GM21526 (cell line): ENCODE data around the gene ANKRD36C.
"Not testable (repeated sequence)": the region's sequence is repeated elsewhere in the genome, so short reads cannot be mapped to it uniquely, and the experiment has no call there.

ENCODE experiments used
- ATAC-seq: cut with Tn5 transposase; IDR thresholded peaks from one replicate; pipeline ENCODE4 v1.9.1; 2021; ENCODE audit warnings: moderate library complexity; ENCODE audit not compliant: unreplicated experiment, low FRiP score

Gene ANKRD36C

DNA sequence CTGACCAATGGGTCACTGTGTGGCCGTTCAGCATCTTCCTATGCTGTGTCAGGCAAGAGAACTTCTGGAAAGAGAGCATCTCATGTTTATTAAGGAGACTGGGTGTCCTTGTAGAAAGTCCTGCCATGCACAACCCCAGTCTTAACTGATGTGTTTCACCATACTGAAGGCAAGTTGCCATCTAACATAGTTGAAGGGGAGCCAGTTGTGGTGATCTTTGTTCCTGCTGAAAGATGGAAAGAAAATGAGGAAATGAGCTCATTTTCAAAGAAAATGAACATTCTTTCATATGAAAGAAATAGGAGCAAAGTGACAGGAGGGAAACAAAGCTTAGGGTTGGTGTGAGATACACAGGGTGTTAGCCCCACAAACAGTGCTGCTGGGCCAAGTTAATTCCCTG lies 178.3 kb downstream of the ANKRD36C start:
- not testable (repeated sequence) for ATAC-seq

DNA sequence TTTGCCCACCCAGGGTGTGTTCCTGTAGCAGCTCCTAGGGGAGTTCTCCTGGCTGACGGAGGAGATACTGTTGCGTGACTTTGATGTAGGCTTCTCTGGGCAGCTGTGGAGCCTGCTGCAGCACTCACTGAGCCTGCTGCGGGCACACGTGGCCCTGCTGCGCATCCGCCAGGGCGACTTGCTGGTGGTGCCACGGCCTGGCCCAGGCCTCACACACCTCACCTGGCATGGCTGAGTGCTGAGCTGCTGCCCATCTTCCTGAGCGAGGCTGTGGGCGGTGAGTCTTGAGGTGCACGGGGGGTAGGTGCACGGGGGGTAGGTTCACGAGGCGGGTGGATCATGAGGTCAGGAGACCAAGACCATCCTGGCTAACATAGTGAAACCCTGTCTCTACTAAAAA lies 191.7 kb downstream of the ANKRD36C start:
- ATAC-seq: no peak

DNA sequence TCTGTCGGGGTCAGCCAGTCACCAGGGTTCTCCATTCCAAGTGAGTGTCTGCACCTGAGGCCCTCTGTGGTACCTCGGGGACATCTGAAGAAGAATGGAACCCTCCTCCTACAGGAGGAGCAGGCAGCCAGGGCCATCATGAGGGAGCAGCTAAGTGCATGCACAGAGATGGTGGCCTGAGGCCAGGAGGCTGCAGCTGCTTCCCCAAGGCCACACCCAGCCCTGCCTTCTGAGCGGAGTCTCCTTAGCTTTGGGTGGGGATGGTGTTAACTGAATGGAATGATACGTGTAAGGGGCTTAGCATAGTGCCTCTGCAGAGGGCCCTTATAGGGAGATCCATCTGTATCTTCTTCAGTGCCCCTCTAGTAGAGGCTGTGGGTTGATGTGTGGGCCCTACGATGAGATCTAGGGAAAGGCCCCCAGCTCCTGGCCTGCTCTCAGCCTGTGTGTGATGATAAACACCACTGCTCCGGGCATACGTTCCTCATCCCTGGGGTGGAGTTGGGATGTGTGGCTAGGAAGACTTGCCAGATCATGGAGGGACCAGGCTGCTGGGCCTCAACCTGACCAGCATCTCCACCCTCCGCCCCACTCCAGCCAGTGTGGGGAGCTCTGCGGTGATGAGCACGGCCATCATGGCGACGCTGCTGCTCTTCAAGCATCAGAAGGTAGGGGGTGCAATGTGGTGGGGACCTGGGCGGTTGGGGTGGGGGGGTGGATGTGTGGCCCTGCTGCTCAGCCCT lies 192.3 kb downstream of the ANKRD36C start:
- not testable (repeated sequence) for ATAC-seq

DNA sequence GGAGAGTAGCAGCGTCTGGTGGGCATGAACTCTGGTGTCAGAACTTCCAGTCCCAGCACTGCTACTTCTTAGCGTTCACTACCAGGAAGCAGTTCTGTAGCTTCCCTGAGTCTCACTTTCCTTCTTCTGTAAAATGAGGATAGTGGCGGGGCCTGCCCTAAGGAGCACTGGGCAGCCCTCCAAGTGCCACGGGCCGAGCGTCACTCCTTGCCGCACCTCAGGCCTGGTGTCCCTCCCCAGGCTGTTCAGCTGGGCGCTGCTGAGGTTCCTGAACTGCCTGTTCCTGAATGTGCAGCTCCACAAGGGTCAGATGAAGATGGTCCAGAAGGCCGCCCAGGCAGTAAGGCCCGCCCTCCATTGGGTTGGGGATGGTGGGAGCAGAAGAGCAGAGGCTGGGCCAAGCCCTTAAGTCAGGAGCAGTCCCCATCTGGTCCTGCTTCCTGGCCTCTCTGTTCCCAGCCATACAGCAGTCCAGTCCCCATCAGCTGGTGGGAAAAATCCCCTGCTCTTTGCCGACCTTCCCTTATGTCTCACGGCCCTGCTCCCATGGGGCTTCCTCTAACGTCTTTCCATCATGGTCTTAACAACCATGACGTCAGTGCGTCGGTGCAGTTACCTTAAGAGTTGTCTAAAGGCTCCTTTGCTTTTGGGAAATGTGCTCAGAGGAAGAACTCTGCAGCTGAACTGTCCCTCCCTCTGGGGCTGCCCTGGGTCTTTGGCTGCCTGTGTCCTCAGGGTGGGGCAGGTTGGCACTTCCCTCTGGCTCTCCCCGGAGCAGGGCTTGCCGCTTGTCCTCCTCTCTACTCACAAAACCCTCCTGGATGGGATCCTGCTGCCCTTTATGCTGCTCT lies 195.2 kb downstream of the ANKRD36C start:
- ATAC-seq: not testable (repeated sequence)

DNA sequence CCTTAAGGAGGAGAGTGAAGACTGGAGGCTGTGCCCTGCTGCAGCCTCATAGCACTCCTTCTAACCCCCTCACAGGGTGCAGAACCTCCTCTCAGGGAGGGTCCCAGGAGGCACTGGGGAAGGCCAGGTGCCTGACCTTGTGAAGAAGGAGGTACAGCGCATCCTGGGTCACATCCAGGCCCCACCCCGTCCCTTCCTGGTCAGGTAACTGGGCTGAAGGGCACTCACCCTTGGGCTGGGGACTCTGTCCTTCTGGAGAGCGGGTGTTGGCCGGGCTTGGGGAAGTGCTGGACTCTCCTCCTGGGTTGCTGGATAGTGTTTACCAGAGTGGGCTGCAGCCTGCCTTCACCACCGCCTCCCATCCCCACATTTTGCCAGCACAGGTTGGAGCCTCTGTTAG lies 197.7 kb downstream of the ANKRD36C start:
- ATAC-seq: not testable (repeated sequence)

DNA sequence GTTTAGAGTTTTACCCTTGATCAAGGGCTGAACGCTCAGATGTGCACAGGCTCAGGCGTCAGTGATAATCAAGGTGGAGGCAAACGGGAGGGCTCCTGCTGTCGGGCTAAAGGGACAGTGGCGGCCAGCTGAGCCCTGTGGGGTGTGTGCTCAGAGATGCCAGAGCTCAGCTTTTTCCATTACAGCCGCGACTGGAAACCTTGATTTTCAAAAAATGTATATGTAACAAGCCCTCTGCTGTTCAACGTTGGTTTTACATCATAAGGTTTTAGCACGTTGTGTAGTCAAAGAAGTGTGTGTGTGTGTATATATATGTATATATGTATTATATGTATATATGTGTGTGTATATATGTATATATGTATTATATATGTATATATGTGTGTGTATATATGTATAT lies 201.4 kb downstream of the ANKRD36C start:
- ATAC-seq: not testable (repeated sequence)

DNA sequence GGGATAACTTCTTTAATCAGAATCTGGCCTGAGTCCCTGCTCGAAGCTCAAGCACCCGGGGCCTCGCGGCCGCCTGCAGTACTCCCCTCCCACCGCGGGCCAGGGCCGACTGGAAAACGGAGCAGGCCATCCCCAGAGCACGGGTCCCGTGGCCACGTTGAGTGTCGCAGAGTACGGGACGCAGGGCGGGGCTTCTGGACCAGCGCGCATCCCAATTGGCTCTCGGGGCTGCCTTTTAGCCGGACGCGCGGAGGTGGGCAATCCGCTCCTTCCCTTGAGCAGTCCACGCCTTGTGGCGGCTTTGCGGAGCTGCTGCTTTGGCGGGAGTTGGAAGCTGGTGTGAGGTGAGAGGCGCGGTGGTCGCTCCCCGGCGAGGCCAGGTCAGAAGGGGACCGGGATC lies 202.2 kb downstream of the ANKRD36C start:
- ATAC-seq: not testable (repeated sequence)

DNA sequence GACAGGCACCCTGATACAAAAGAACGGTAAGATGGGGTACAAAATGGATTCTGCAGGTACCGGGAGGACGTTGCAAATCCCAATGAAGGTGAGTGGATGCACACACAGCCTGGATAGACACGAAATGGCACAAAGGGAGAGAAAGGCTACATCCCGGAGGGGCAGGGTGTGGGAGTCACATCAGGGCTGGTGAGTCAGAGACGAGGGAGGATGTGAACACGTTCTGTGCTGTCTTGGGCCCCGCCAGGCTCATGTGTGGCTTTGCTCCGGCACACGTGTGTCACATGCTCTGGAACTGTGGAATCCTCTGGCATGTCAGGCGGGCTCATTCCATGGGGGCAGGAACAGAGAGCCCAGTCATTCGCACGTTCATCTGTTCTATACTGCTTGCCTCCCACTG lies 203.0 kb downstream of the ANKRD36C start:
- ATAC-seq: not testable (repeated sequence)
